Stomach (tissue), 9 donors: ENCODE results near the gene HAO2. TPM values are rescaled to one million over a fixed set of nuclear protein-coding genes. Genes with fewer than 3 reads are reported as not detected.
"Not testable (repeated sequence)": the region's sequence is repeated elsewhere in the genome, so short reads cannot be mapped to it uniquely, and the experiment has no call there.

Experiments
- DNase-seq, 2 donors: peaks; one replicate each; pipeline versions ENCODE4 v3.0.0 to v3.0.0-alpha.2; 2013 to 2019
- H3K27ac ChIP-seq, 5 donors: fragments of 200-600 bp in 4 of 5; sonication (generic) in 4 of 5; one replicate each; pipeline ENCODE4 v1.5.1; 2013 to 2019; ENCODE audit warnings: mild to moderate bottlenecking in 1 of 5, moderate library complexity in 1 of 5
- H3K27me3 ChIP-seq, 3 donors: fragments of 200-600 bp; sonication (generic); one replicate each; pipeline ENCODE4 v1.5.1; 2017 to 2019; ENCODE audit warnings: mixed run types in 1 of 3
- H3K36me3 ChIP-seq, 4 donors: fragments of 200-600 bp; sonication (generic); 1 replicate in 3 of 4; 2 replicates in 1 of 4; pipeline ENCODE4 v1.5.1; 2016 to 2019
- H3K4me1 ChIP-seq, 4 donors: fragments of 200-600 bp; sonication (generic); one replicate each; pipeline ENCODE4 v1.5.1; 2016 to 2019
- H3K4me3 ChIP-seq, 4 donors: fragments of 200-600 bp; sonication (generic) in 3 of 4; one replicate each; pipeline ENCODE4 v1.5.1; 2016 to 2019; ENCODE audit warnings: mild to moderate bottlenecking in 1 of 4
- H3K9me3 ChIP-seq, 4 donors: fragments of 200-600 bp; sonication (generic); one replicate each; pipeline ENCODE4 v1.5.1; 2016 to 2019
- EP300 ChIP-seq: sonication (generic); formaldehyde crosslinking; IDR thresholded peaks from one replicate; pipeline ENCODE4 v1.6.1; 2017; ENCODE audit warnings: antibody characterized with exemption
- POLR2A ChIP-seq, 4 donors: fragments of 450-650 bp; IDR thresholded peaks; one replicate each; pipeline ENCODE4 v1.6.1; 2016; ENCODE audit warnings: antibody characterized with exemption in 4 of 4, control low read depth in 2 of 4, mild to moderate bottlenecking in 1 of 4, moderate library complexity in 1 of 4
- POLR2AphosphoS5 ChIP-seq, 3 donors: sonication (generic); formaldehyde crosslinking; IDR thresholded peaks; one replicate each; pipeline ENCODE4 v1.6.1; 2016; ENCODE audit warnings: antibody characterized with exemption in 3 of 3
- WGBS, 5 donors: extraction: QIAGEN DNeasy Blood & Tissue Kit in 3 of 5; methylation state at CpG; one replicate each; pipeline versions ENCODE4 v1.1.5 to v1.1.7; 2013 to 2018; 5-methylcytosine and 5-hydroxymethylcytosine counted together
- intact Hi-C: fragments of 100-400 bp; cut with DNase I; formaldehyde crosslinking; loops from one replicate; pipeline ENCODE4 v1.15.1; 2023; ENCODE audit warnings: low total_unique reads
- polyA plus RNA-seq, 3 donors: library from polyadenylated mRNA; stranded (reverse); fragments of 200-250 nt; gene quantifications; one replicate each; pipeline ENCODE4 v1.2.3, GENCODE V29; 2013
- total RNA-seq, 5 donors: library from RNA; depleted of rRNA; stranded (reverse); fragments of >200 nt; gene quantifications; one replicate each; pipeline versions ENCODE4 v1.1.0 to v1.2.3, GENCODE V29; 2014 to 2016
- TF ChIP-seq, protein P1 (sequence below), 7 experiments: fragments of 450-650 bp in 4 of 7; fragments of 200-600 bp in 3 of 7; sonication (generic) in 3 of 7; IDR thresholded peaks; one replicate each; pipeline ENCODE4 v1.5.1; 2016 to 2019; ENCODE audit warnings: antibody characterized with exemption in 7 of 7, control low read depth in 2 of 7, mild to moderate bottlenecking in 1 of 7
- donor health status: healthy with polysubstance abuse.
- donor health status: Bipolar disorder and iron deficiency.
- donor health status: healthy.

HAO2 gene
- total and polyA plus RNA-seq, 8 donors, result 0.73 TPM; not detected in 7

GRCh38 chr1:119333163-119333896, 35.3 kb upstream of the HAO2 start:
- H3K9me3 ChIP-seq, result no peaks in the 10 kb centered on the region
- no peak for DNase-seq
- TF ChIP-seq POLR2A (IDR thresholded peaks at IDR 0.05), result no peak
- TF ChIP-seq, protein P1, sequence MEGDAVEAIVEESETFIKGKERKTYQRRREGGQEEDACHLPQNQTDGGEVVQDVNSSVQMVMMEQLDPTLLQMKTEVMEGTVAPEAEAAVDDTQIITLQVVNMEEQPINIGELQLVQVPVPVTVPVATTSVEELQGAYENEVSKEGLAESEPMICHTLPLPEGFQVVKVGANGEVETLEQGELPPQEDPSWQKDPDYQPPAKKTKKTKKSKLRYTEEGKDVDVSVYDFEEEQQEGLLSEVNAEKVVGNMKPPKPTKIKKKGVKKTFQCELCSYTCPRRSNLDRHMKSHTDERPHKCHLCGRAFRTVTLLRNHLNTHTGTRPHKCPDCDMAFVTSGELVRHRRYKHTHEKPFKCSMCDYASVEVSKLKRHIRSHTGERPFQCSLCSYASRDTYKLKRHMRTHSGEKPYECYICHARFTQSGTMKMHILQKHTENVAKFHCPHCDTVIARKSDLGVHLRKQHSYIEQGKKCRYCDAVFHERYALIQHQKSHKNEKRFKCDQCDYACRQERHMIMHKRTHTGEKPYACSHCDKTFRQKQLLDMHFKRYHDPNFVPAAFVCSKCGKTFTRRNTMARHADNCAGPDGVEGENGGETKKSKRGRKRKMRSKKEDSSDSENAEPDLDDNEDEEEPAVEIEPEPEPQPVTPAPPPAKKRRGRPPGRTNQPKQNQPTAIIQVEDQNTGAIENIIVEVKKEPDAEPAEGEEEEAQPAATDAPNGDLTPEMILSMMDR (IDR thresholded peaks at IDR 0.05), result no peak
- TF ChIP-seq POLR2AphosphoS5 (IDR thresholded peaks at IDR 0.05), result no peak
- TF ChIP-seq EP300, result no peak
- no peak overlapping the region for H3K4me3 ChIP-seq
- intact Hi-C loops, result no loop called here
- H3K27ac ChIP-seq, result no peak overlapping the region
- H3K36me3 ChIP-seq, result no peaks in the 10 kb centered on the region
- H3K4me1 ChIP-seq, result no peaks in the 10 kb centered on the region
- WGBS, 5 donors, result 85 to 96% (median 93%) methylated on average over 5 to 23 of the region's 23 CpGs
- no peaks in the 10 kb centered on the region for H3K27me3 ChIP-seq

GRCh38 chr1:119333897-119334250, 34.7 kb upstream of the HAO2 start:
- H3K27me3 ChIP-seq, H3K4me3 ChIP-seq, H3K4me1 ChIP-seq, intact Hi-C loops, H3K9me3 ChIP-seq, H3K27ac ChIP-seq, H3K36me3 ChIP-seq, DNase-seq: not testable (repeated sequence)
- WGBS, 5 donors, result 87 to 100% (median 96%) methylated on average over 2 to 16 of the region's 16 CpGs

DNA sequence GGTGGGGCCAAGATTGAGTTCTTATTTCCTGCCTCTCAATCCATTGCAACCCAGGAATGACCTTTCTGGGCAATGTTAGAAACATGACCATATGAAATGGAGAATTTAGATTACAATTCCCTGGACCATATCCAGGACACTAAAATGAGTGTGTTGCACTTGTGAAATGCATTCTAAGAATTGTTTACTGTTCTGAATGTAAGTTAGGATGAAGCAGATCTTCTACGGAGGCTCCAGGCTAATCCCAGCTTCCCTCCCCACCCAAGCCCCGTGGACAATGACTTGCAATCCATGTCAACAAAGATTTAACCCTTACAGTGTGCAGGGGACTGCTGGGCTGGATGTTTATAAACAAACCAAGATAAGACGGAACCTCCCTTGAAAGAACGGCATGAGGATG, 31.7 kb upstream of the HAO2 start:
- TF ChIP-seq, protein P1 (IDR thresholded peaks at IDR 0.05), result no peak
- TF ChIP-seq POLR2A (IDR thresholded peaks at IDR 0.05) (no peak), EP300 (no peak), POLR2AphosphoS5 (IDR thresholded peaks at IDR 0.05) (no peak)
- DNase-seq, result peak in 1 of 2 donors; percentile 34
- intact Hi-C loops, result no loop called here
- peaks cover 0 to 5% (median 0%) of the 10 kb centered on the region in 4 donors for H3K4me1 ChIP-seq
- H3K36me3 ChIP-seq, result no peaks in the 10 kb centered on the region
- WGBS, 5 donors, result 32 to 57% (median 36%) methylated on average over 4 of the region's 4 CpGs
- no peak overlapping the region for H3K27ac ChIP-seq
- H3K27me3 ChIP-seq, result no peaks in the 10 kb centered on the region
- no peak overlapping the region for H3K4me3 ChIP-seq
- H3K9me3 ChIP-seq, result no peaks in the 10 kb centered on the region

- peaks cover 0 to 5% (median 0%) of the 10 kb centered on the region in 4 donors for H3K4me1 ChIP-seq
- no peak overlapping the region for H3K4me3 ChIP-seq
- TF ChIP-seq, protein P1 (IDR thresholded peaks at IDR 0.05), result no peak
- no peaks in the 10 kb centered on the region for H3K36me3 ChIP-seq
- WGBS, 5 donors, result 82 to 88% (median 86%) methylated on average over 2 of the region's 2 CpGs
- no peak for DNase-seq
- intact Hi-C loops, result no loop called here
- H3K9me3 ChIP-seq, result no peaks in the 10 kb centered on the region
- H3K27ac ChIP-seq, result no peak overlapping the region
- H3K27me3 ChIP-seq, result no peaks in the 10 kb centered on the region
These were observed 30.6 kb upstream of the HAO2 start for GRCh38 chr1:119338004-119338403.

DNA sequence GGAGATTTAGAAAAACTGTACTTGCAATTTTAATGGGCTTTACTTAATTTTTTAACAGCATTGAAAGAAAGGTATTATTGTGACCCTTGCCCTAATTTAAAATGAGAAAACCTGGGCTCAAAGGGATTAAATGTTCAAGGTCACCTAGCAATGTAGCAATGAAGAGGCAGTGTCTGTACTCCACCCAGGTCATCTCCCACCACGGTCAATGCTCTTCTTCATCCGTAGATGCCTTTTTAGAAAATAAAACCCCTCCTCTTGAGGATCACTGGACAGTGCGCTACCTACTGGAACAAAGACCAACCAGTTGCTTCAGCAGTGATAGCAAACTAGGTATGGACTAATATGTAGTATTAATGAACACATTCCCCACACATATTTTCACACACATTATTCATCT, 29.8 kb upstream of the HAO2 start:
- peaks cover 0 to 5% (median 0%) of the 10 kb centered on the region in 4 donors for H3K4me1 ChIP-seq
- H3K27ac ChIP-seq, result no peak overlapping the region
- no peak for TF ChIP-seq POLR2A (IDR thresholded peaks at IDR 0.05)
- H3K9me3 ChIP-seq, result no peaks in the 10 kb centered on the region
- H3K27me3 ChIP-seq, result no peaks in the 10 kb centered on the region
- H3K4me3 ChIP-seq, result no peak overlapping the region
- intact Hi-C loops, result no loop called here
- no peak for DNase-seq
- H3K36me3 ChIP-seq, result no peaks in the 10 kb centered on the region
- 85 to 95% (median 91%) methylated on average over 3 of the region's 3 CpGs for WGBS, 5 donors
